ENCODE results near the gene GLS. TPM values are rescaled to one million over a fixed set of nuclear protein-coding genes. Genes with fewer than 3 reads are reported as not detected.

GLS gene
- total RNA-seq, 4 donors from 2014 or later: 111 to 235 (median 146) TPM

- no peak for TF ChIP-seq CTCF (IDR thresholded peaks at IDR 0.05)
- peak; percentile 20 for ATAC-seq (ENCODE audit: low FRiP score)
- no peak for DNase-seq (ENCODE audit: low spot score)
These were observed 132.4 kb downstream of the GLS start for GRCh38 chr2:191012845-191013681.

- DNase-seq (ENCODE audit: low spot score) (no peak), ATAC-seq (ENCODE audit: low FRiP score) (no peak)
- TF ChIP-seq CTCF (IDR thresholded peaks at IDR 0.05): no peak
These were observed 133.0 kb downstream of the GLS start for GRCh38 chr2:191013682-191013931.

GRCh38 chr2:191013932-191014652, 133.5 kb downstream of the GLS start, which contains the start of gene STAT1:
TSS of gene STAT1 (minus strand) at chr2:191014171. CDS start at chr2:191010003, 4,168 bp downstream.
- no peak for TF ChIP-seq CTCF (IDR thresholded peaks at IDR 0.05)
- ATAC-seq (ENCODE audit: low FRiP score) (peak; percentile 98), DNase-seq (ENCODE audit: low spot score) (peak; percentile 75)

GRCh38 chr2:191014653-191015020, 134.0 kb downstream of the GLS start:
- no peak for ATAC-seq (ENCODE audit: low FRiP score)

More at GRCh38 chr2:191014653-191015020, 134.0 kb downstream of the GLS start:
- DNase-seq (ENCODE audit: low spot score): no peak
- TF ChIP-seq CTCF (IDR thresholded peaks at IDR 0.05): no peak

Other genes with a start within 250 kb of the GLS start
- gene NAB1, start 231.7 kb upstream of the GLS start, total RNA-seq: 10 to 100 TPM; 50.7 to 83.5 (median 58.5) TPM
- 100 to 1,000 TPM in 2 of 4 donors, 10 to 100 TPM in 2; 63.5 to 161 (median 95.1) TPM for gene STAT1, start 133.3 kb downstream of the GLS start, total RNA-seq

Measured in omental fat pad (tissue), 4 donors.